C4-2B (cell line): Measurements from ENCODE around the gene TFAP2C.

Source experiments
- CTCF ChIP-seq: fragments of 450-650 bp; conservative IDR thresholded peaks from 2 replicates; pipeline ENCODE4 v1.5.1; 2017; ENCODE audit warnings: mild to moderate bottlenecking
- ZFX ChIP-seq: fragments of 450-650 bp; IDR thresholded peaks from 2 replicates; pipeline ENCODE4 v1.6.1; 2017

- TF ChIP-seq CTCF (no peak), ZFX (no peak)
Observed at GRCh38 chr20:56687061-56687460, 58.0 kb downstream of the TFAP2C start.
